Endothelial cell of umbilical vein (primary cell): ENCODE data around the gene CCDC116. TPM values are rescaled to one million over a fixed set of nuclear protein-coding genes. Genes with fewer than 3 reads are reported as not detected.
A peak's percentile ranks its signal among the peaks of the same experiment; 100 is the strongest.

Source experiments
- BruUV-seq: library from RNA; stranded (reverse); fragments of 400-500 nt; replicated peaks from 2 replicates; lab custom pipeline; 2021; lab: Mats Ljungman, UMichigan
- CTCF ChIA-PET: fragments of 300-600, 350-600 bp; sonication (Branson Sonifier 250); formaldehyde crosslinking; loops from one replicate; lab custom pipeline; 2021; ENCODE audit warnings: antibody characterized with exemption, inconsistent platforms; lab: Charles Lee
- POLR2A ChIA-PET: fragments of 300-600, 350-600 bp; sonication (Branson Sonifier 250); formaldehyde crosslinking; loops from one replicate; lab custom pipeline; 2021; ENCODE audit warnings: antibody characterized with exemption, inconsistent platforms; lab: Charles Lee
- DNase-seq: peaks from one replicate; pipeline ENCODE4 v3.0.0-alpha.2; 2011; ENCODE audit warnings: low read depth, low spot score
- FAIRE-seq: peaks from 2 replicates; lab custom pipeline; 2011; peaks lifted over from hg19 to GRCh38; lab: Jason Lieb, UNC
- H2AFZ ChIP-seq: 2 replicates; pipeline ENCODE4 v1.6.0; 2012; ENCODE audit warnings: low read depth, low read length, control low read depth, inconsistent platforms
- H3K27ac ChIP-seq: 2 replicates; pipeline ENCODE4 v1.5.1; 2011; ENCODE audit warnings: low read depth, mild to moderate bottlenecking, control low read depth, low read length, moderate library complexity; ENCODE audit not compliant: insufficient read depth
- H3K27me3 ChIP-seq, 2 experiments: 2 replicates each; pipeline versions ENCODE4 v1.6.0 to v1.6.1; 2011; ENCODE audit warnings: low read length in 2 of 2, mixed read lengths in 1 of 2; ENCODE audit not compliant: control insufficient read depth in 2 of 2, insufficient read depth in 2 of 2
- H3K36me3 ChIP-seq, 2 experiments: 2 replicates in 1 of 2; 3 replicates in 1 of 2; pipeline ENCODE4 v1.5.1; 2011; ENCODE audit warnings: low read length in 2 of 2, mild to moderate bottlenecking in 1 of 2, moderate library complexity in 1 of 2; ENCODE audit not compliant: control insufficient read depth in 2 of 2, insufficient read depth in 2 of 2; ENCODE audit errors: extremely low read depth in 1 of 2
- H3K4me1 ChIP-seq: 3 replicates; pipeline ENCODE4 v1.5.1; 2011; ENCODE audit warnings: mild to moderate bottlenecking, low read length; ENCODE audit not compliant: control insufficient read depth, insufficient read depth; ENCODE audit errors: extremely low read depth
- H3K4me2 ChIP-seq: 2 replicates; pipeline ENCODE4 v1.6.1; 2011; ENCODE audit warnings: low read length, control low read depth, mixed read lengths; ENCODE audit not compliant: insufficient read depth
- H3K4me3 ChIP-seq, 3 experiments: fragments of 200-600 bp in 1 of 3; sonication (generic), shearing (Covaris generic) in 1 of 3; replicated peaks in 1 of 3; 2 replicates each; pipeline ENCODE4 v1.5.1; 2011 to 2016; ENCODE audit warnings: control low read depth in 3 of 3, low read length in 3 of 3, mild to moderate bottlenecking in 2 of 3, inconsistent platforms in 1 of 3, low read depth in 1 of 3, moderate library complexity in 1 of 3; ENCODE audit not compliant: insufficient read depth in 1 of 3
- H3K79me2 ChIP-seq: 2 replicates; pipeline ENCODE4 v1.6.0; 2012; ENCODE audit warnings: low read length, inconsistent platforms; ENCODE audit not compliant: control insufficient read depth, insufficient read depth
- H3K9ac ChIP-seq: replicated peaks from 2 replicates; pipeline ENCODE3; 2011; ENCODE audit warnings: low read length, control low read depth; ENCODE audit not compliant: insufficient read depth; ENCODE audit errors: extremely low read depth
- H3K9me1 ChIP-seq: replicated peaks from 3 replicates; pipeline ENCODE4 v1.6.0; 2011; ENCODE audit warnings: mild to moderate bottlenecking, low read length; ENCODE audit not compliant: control insufficient read depth, insufficient read depth; ENCODE audit errors: extremely low read depth
- H3K9me3 ChIP-seq: replicated peaks from 2 replicates; pipeline ENCODE4 v1.5.1; 2012; ENCODE audit warnings: low read length, inconsistent platforms; ENCODE audit not compliant: control insufficient read depth, insufficient read depth
- H4K20me1 ChIP-seq: replicated peaks from 2 replicates; pipeline ENCODE3; 2011; ENCODE audit warnings: mild to moderate bottlenecking, low read length; ENCODE audit not compliant: control insufficient read depth, insufficient read depth; ENCODE audit errors: extremely low read depth
- CTCF ChIP-seq, 2 donors: IDR thresholded peaks; 1 replicate in 1 of 2; 2 replicates in 1 of 2; pipeline ENCODE4 v1.5.1; 2011; ENCODE audit warnings: low read length in 2 of 2, mild to moderate bottlenecking in 2 of 2, moderate library complexity in 2 of 2, control low read depth in 1 of 2, inconsistent platforms in 1 of 2, low read depth in 1 of 2; ENCODE audit not compliant: insufficient read depth in 1 of 2; ENCODE audit errors: extremely low read depth in 1 of 2
- GATA2 ChIP-seq: IDR thresholded peaks from 2 replicates; pipeline ENCODE4 v1.7.0; 2011; ENCODE audit warnings: low read depth, mild to moderate bottlenecking, moderate library complexity, mixed read lengths, low read length; ENCODE audit not compliant: insufficient read length, insufficient read depth
- POLR2AphosphoS5 ChIP-seq: IDR thresholded peaks from 2 replicates; pipeline ENCODE4 v1.6.1; 2012; ENCODE audit warnings: low read depth, mild to moderate bottlenecking, control low read depth, low read length, moderate library complexity; ENCODE audit not compliant: insufficient read depth
- dilution Hi-C: fragments of 300-500 bp; cut with MboI; formaldehyde crosslinking; loops from one replicate; pipeline ENCODE4 v1.15.0; 2019; ENCODE audit warnings: low sequenced_read_pairs; ENCODE audit not compliant: extremely low pct_ligation_motif_present
- intact Hi-C: fragments of 100-400 bp; cut with micrococcal nuclease; formaldehyde crosslinking; loops from one replicate; pipeline ENCODE4 v1.10.0; 2022
- polyA plus RNA-seq, 4 experiments: library from polyadenylated mRNA; depleted of rRNA in 3 of 4; stranded (reverse) in 3 of 4; unstranded in 1 of 4; fragments of >200 nt; gene quantifications; 2 replicates each; pipeline versions ENCODE4 v1.2.1 to v1.2.3, GENCODE V29; 2011 to 2012; ENCODE audit warnings: missing spikeins in 1 of 4
- total RNA-seq: library from RNA; stranded (reverse); gene quantifications from 2 replicates; pipeline ENCODE4 v1.2.3, GENCODE V29; 2021

The CCDC116 gene
- total and polyA plus RNA-seq, 2 donors (not counting 3 experiments of a cell fraction or from before 2014, with no cell fraction given) = 0.21 to 0.33 TPM

- H4K20me1 ChIP-seq = no peaks in the 10 kb centered on the region
- no peaks in the 10 kb centered on the region for H3K9me1 ChIP-seq
- peak overlapping the region; percentile 26 for H3K27ac ChIP-seq
- POLR2A ChIA-PET = interaction anchor here (0.7 kb wide), 1 partner anchor 779 kb away, joined by 6 read pairs; no protein-coding TSS in a partner anchor
- no peaks in the 10 kb centered on the region for H3K27me3 ChIP-seq
- H3K4me3 ChIP-seq = peak overlapping the region; percentile 19 to 81 (median 43)
- H3K4me2 ChIP-seq = peak overlapping the region; percentile 80
- peak overlapping the region; percentile 47 for H2AFZ ChIP-seq
- FAIRE-seq (peak; percentile 68), DNase-seq (peak; percentile 68)
- intact Hi-C loops (loop anchor here (1.0 kb wide), 1 partner anchor 14 kb away; no protein-coding TSS in a partner anchor), dilution Hi-C loops (no loop called here)
- peak overlapping the region; percentile 66 for H3K9ac ChIP-seq
- TSS peak; percentile 34 for BruUV-seq
- H3K36me3 ChIP-seq = peaks cover 3 to 11% of the 10 kb centered on the region in 2 experiments
- TF ChIP-seq CTCF (IDR thresholded peaks at IDR 0.05; ENCODE audit: extremely low read depth in 1 of 2, insufficient read depth in 1 of 2, low read depth in 1 of 2, low read length in 2 of 2) (peak; percentile 43 to 62), POLR2AphosphoS5 (no peak), GATA2 (peak; percentile 54)
- H3K9me3 ChIP-seq = no peaks in the 10 kb centered on the region
- CTCF ChIA-PET = interaction anchor here (0.8 to 3.5 kb wide), 14 partner anchors 10 to 186 kb away, joined by 3 to 41 read pairs (median 5); partner anchors contain the start of genes CCDC116 and YDJC
- H3K79me2 ChIP-seq = peaks cover 19% of the 10 kb centered on the region
- peaks cover 14% of the 10 kb centered on the region for H3K4me1 ChIP-seq
These were observed 10.3 kb downstream of the CCDC116 start for GRCh38 chr22:21642584-21643448.
